Mucosa of descending colon (tissue), 3 donors: ENCODE data around the gene STX1B. TPM values are rescaled to one million over a fixed set of nuclear protein-coding genes. Genes with fewer than 3 reads are reported as not detected.

Experiments used
- ATAC-seq: fragments of 200-7000 bp; cut with Tn5 transposase; one replicate; pipeline ENCODE4 v1.9.1; 2020; ENCODE audit warnings: mild to moderate bottlenecking, moderate library complexity
- DNase-seq, 3 donors: peaks; one replicate each; pipeline ENCODE4 v3.0.0-alpha.2; 2020
- H3K36me3 ChIP-seq: fragments of 200-600 bp; one replicate; pipeline ENCODE4 v1.8.0; 2021; ENCODE audit warnings: low read depth, mild to moderate bottlenecking
- H3K4me1 ChIP-seq: fragments of 200-600 bp; one replicate; pipeline ENCODE4 v1.8.0; 2021; ENCODE audit warnings: low read depth, mild to moderate bottlenecking
- H3K4me3 ChIP-seq: fragments of 200-600 bp; one replicate; pipeline ENCODE4 v1.8.0; 2021; ENCODE audit warnings: mild to moderate bottlenecking
- H3K9me3 ChIP-seq: fragments of 200-600 bp; one replicate; pipeline ENCODE4 v1.8.0; 2021; ENCODE audit warnings: mild to moderate bottlenecking
- intact Hi-C, 2 donors: fragments of 100-400 bp; cut with DNase I in 1 of 2; cut with micrococcal nuclease in 1 of 2; formaldehyde crosslinking; loops; one replicate each; pipeline versions ENCODE4 v1.11.0 to v1.11.1; 2022; cut with DNase I, micrococcal nuclease
- total RNA-seq, 3 donors: library from RNA; stranded (reverse); fragmentation: NEBNext Ultra II Directional in 2 of 3; extraction: Animal tissue kit (Norgen Biotek cat#: 25700) in 2 of 3; gene quantifications; one replicate each; pipeline versions ENCODE4 v1.2.1 to v1.2.4, GENCODE V29; 2021 to 2023
- TF ChIP-seq, protein P1 (sequence below): fragments of 200-600 bp; IDR thresholded peaks from one replicate; pipeline ENCODE4 v1.8.0; 2022; ENCODE audit warnings: antibody characterized with exemption, mild to moderate bottlenecking
- donor health status: DM: no; HTN: no; CAD: no; lungs with moderate emphysema.
- donor health status: DM: no; HTN: no; CAD: no.
- donor health status: DM: no; HTN: yes; CAD: no.

The STX1B gene
- total RNA-seq, 3 donors from 2014 or later = 0.14 to 2.8 (median 0.84) TPM

DNA sequence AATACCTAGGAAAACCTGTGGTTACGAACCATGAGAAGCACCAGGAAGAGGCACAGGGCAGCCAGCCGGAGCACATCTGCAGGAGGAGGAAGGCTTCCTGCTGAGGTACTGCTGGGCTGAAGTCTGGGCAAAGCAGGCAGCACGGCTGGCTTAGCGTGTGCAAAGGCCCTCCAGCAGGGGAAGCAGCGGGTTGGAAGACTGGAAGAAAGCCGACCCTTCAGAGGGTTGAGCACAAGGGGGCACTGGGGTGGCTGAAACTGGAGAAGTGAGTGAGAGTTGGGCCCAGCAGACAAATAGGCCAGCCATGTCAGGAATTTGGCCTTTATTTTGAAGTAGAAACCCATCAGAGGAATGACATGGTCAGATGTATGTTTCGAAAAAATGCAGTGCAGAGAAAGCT, 37.6 kb downstream of the STX1B start:
- TF ChIP-seq, protein P1, sequence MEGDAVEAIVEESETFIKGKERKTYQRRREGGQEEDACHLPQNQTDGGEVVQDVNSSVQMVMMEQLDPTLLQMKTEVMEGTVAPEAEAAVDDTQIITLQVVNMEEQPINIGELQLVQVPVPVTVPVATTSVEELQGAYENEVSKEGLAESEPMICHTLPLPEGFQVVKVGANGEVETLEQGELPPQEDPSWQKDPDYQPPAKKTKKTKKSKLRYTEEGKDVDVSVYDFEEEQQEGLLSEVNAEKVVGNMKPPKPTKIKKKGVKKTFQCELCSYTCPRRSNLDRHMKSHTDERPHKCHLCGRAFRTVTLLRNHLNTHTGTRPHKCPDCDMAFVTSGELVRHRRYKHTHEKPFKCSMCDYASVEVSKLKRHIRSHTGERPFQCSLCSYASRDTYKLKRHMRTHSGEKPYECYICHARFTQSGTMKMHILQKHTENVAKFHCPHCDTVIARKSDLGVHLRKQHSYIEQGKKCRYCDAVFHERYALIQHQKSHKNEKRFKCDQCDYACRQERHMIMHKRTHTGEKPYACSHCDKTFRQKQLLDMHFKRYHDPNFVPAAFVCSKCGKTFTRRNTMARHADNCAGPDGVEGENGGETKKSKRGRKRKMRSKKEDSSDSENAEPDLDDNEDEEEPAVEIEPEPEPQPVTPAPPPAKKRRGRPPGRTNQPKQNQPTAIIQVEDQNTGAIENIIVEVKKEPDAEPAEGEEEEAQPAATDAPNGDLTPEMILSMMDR = no peak
- peaks cover 4% of the 10 kb centered on the region for H3K36me3 ChIP-seq
- DNase-seq = no peak
- intact Hi-C loops = no loop called here
- no peak overlapping the region for H3K4me3 ChIP-seq
- ATAC-seq = no peak
- no peaks in the 10 kb centered on the region for H3K4me1 ChIP-seq
- no peaks in the 10 kb centered on the region for H3K9me3 ChIP-seq

DNA sequence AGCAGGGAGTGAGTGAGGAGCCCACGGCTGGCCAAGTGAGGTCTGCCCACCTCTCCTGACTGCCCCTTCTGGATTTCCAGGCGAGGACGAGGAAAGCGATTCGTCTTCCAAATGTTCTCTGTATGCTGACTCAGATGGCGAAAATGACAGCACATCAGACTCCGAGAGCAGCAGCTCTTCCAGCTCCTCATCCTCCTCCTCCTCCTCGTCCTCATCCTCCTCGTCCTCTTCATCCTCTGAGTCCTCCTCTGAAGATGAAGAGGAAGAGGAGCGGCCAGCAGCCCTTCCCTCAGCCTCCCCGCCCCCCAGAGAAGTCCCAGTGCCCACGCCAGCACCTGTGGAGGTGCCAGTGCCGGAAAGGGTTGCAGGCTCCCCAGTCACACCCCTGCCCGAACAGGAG, 39.1 kb downstream of the STX1B start:
- TF ChIP-seq, protein P1 = no peak
- Histone ChIP-seq H3K9me3 (no peaks in the 10 kb centered on the region), H3K4me1 (no peaks in the 10 kb centered on the region), H3K36me3 (peaks cover 4% of the 10 kb centered on the region), H3K4me3 (no peak overlapping the region)
- DNase-seq = no peak
- ATAC-seq = no peak
- intact Hi-C loops = no loop called here

DNA sequence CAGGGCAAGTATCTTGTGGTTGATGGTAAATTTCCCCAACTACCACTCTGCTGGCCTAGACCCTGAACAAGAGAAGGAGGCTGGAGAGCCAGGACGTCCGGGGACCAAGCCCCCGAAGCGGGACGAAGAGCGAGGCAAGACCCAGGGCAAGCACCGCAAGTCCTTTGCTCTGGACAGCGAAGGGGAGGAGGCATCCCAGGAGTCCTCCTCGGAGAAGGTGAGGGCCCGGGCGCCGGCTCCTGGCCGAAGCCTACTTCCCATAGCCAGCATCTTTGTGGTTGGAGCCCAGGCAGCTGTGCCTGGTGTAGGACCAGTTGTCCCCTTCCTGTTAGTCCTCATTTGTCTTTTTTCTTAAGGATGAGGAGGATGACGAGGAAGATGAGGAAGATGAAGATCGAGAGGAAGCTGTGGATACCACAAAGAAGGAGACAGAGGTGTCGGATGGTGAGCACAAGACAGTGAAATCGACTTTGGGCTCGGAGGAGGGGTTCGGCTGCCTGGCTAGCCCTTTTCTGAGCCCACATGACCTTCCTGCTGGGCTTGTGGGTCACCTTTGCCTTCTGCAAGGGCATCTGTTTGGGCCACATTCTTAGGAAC, 41.1 kb downstream of the STX1B start:
- H3K9me3 ChIP-seq = no peaks in the 10 kb centered on the region
- H3K4me1 ChIP-seq = no peaks in the 10 kb centered on the region
- intact Hi-C loops = no loop called here
- no peak overlapping the region for H3K4me3 ChIP-seq
- TF ChIP-seq, protein P1 = no peak
- ATAC-seq (no peak), DNase-seq (no peak)
- H3K36me3 ChIP-seq = peaks cover 10% of the 10 kb centered on the region

DNA sequence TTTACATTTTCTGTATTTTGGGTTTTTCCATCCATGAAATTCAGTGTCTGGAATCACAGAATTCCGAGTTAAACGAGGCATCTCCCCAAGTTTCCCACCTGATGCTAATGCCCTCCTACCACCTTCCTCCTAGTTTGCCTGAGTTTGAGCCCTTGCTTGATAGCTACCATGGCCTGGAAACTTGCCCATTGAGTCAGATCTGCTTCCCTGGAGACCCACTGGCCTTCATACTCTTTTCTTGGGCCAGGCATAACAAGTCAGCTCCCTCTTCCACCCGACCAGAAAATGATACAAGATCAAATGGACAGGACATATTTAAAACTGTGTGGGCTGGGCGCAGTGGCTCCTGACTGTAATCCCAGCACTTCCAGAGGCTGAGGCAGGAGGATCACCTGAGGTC, 42.6 kb downstream of the STX1B start:
- no peaks in the 10 kb centered on the region for H3K9me3 ChIP-seq
- H3K4me1 ChIP-seq = no peaks in the 10 kb centered on the region
- peaks cover 5% of the 10 kb centered on the region for H3K36me3 ChIP-seq
- intact Hi-C loops = no loop called here
- no peak for DNase-seq
- no peak overlapping the region for H3K4me3 ChIP-seq
- no peak for ATAC-seq
- TF ChIP-seq, protein P1 = no peak

DNA sequence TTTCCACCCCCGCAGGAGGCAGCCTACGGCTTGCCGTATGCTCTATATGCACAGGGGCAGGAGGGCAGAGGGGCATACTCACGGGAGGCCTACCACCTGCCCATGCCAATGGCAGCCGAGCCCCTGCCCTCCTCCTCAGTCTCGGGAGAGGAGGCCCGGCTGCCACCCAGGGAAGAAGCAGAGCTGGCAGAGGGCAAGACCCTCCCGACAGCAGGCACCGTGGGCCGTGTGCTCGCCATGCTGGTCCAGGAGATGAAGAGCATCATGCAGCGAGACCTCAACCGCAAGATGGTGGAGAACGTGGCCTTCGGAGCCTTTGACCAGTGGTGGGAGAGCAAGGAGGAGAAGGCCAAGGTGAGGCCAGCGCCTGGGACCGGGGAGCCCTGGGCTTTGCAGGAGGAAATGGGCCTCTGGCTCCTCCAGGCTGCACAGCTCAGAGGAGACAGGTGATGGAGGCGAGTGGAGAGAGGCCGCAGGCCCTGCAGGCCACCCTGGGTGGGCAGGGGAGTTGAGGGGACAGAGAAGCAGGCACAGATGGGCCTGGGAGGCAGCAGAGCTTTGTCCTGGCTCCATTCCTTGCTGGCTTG, 44.3 kb downstream of the STX1B start:
- H3K36me3 ChIP-seq = peaks cover 8% of the 10 kb centered on the region
- no peak for DNase-seq
- H3K9me3 ChIP-seq = no peaks in the 10 kb centered on the region
- H3K4me1 ChIP-seq = no peaks in the 10 kb centered on the region
- ATAC-seq = no peak
- intact Hi-C loops = no loop called here
- TF ChIP-seq, protein P1 = no peak
- no peak overlapping the region for H3K4me3 ChIP-seq
